SK-N-DZ (cell line): Measurements from ENCODE around the gene SMARCD1.

Source experiments
- DNase-seq: peaks from one replicate; pipeline ENCODE4 v3.0.0-alpha.2; 2015; ENCODE audit warnings: low spot score

The SMARCD1 gene

GRCh38 chr12:50057000-50057841 lies 27.9 kb upstream of the SMARCD1 start, which contains the start of gene ASIC1:
Gene ASIC1 (plus strand): TSS chr12:50057596. CDS start chr12:50058767, 1,171 bp downstream.
- DNase-seq: peak; percentile 67

DNA sequence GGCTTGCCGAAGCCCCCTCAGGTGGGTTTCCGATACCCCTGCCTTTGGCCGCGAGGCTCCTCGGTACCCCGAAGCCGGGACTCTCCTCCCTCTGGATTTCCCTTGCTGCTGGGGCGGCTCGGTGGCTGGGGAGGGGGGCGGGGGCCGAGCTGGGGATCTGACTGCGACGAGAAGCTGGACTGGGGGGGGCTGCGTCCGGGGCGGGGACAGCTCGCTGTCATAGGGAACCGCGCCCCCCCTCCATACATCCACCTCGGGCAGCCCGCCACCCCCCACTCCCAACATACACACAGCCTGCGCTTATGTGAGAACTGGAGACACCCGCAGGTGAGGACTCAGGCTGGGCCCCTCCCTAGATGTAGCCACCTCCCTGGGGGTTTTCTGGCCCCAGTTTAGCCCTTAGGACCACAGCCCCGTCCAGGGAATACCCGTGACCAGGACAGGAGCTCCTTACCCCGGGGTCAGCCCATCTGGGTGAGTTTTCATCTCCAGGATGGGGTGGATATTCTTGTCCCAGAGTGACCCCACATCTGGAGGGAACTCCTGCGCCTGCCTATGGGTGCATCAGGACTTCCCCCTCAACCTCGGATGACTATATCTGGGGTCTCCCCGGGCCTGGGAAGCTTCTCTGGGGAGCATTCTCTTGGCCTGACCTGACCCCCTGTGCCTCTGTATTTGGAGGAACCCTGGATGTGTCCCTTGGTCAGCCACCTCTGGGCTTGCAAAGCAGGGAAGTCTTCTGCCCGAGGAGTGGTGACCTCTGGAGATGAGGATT lies 27.1 kb upstream of the SMARCD1 start:
- no peak for DNase-seq

DNA sequence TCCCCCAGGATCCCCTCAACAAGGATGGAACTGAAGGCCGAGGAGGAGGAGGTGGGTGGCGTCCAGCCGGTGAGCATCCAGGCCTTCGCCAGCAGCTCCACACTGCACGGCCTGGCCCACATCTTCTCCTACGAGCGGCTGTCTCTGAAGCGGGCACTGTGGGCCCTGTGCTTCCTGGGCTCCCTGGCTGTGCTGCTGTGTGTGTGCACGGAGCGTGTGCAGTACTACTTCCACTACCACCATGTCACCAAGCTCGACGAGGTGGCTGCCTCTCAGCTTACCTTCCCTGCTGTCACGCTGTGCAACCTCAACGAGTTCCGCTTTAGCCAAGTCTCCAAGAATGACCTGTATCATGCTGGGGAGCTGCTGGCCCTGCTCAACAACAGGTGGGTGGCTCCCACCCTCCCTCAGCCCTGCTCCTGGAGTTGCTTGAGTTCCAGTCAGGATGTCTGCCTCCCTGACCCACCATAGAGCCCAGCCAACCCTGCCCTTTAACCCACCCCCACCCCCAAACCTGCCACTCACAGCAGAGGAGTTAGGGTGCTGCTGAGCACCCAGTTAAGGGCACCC lies 26.3 kb upstream of the SMARCD1 start:
- DNase-seq: no peak

DNA sequence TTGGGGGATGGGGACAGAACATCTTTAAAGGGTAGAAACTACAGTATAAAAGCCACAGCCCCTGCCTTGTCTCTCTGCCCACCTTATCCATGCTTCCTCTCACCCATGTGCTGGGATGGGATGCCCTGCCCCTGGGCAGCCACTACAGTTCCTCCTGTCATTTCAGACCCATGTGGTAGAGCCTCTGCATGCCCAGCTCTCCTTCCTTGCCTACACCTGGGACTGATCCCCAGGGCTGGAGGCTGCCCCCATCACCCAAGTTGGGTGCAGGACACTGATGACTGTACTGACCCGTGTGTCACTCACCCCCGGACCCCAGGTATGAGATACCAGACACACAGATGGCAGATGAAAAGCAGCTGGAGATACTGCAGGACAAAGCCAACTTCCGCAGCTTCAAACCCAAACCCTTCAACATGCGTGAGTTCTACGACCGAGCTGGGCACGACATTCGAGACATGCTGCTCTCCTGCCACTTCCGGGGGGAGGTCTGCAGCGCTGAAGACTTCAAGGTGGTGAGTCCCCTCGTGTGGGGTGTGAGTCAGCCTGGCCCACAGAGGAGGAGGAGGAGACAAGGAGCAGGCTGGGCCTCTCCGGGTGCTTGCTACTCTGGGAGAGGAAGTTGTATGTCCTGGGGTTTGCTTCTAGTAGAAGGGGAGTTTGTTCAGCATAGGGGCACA lies 25.6 kb upstream of the SMARCD1 start:
- DNase-seq: no peak

GRCh38 chr12:50060120-50060468 lies 25.0 kb upstream of the SMARCD1 start:
- no peak for DNase-seq

- no peak for DNase-seq
These were observed 24.0 kb upstream of the SMARCD1 start for GRCh38 chr12:50061171-50061570.

GRCh38 chr12:50061946-50062686 lies 23.0 kb upstream of the SMARCD1 start:
- DNase-seq: no peak

- no peak for DNase-seq
These were observed 22.2 kb upstream of the SMARCD1 start for GRCh38 chr12:50062728-50063460.

- no peak for DNase-seq
These were observed 19.3 kb upstream of the SMARCD1 start for GRCh38 chr12:50065726-50066310.

DNA sequence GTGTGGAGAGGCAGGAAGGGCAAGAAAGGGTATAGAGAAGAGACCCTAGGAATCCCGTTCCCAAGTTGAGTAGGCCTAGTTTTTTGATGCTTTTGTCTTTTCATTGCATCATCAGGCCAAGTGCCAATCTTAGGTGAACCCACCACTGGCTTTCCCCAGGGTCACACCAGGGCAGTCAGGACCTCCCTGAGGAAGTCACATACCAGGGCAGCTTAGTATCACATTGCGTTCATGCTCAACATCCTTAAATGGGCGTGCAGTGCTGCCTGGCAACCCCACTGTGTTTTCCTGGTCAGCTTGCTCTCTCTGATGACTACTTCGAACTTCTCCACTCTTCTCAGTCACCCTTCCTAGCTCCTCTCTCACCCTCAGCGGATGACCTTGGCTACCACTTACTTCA lies 18.7 kb upstream of the SMARCD1 start:
- DNase-seq: no peak

DNA sequence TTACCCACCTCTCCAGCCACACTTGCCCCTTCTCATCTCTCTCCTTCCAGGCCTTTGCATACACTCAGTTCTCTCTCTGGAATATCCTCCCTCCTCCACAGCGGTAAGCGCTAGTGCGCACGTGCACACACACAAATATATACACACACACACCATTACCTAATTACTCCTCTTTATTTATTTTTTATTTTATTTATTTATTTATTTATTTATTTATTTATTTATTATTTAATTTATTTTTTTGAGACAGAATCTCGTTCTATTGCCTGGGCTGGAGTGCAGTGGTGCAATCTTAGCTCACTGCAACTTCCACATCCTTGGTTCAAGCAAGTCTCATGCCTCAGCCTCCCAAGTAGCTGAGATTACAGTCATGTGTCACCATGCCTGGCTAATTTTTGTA lies 16.1 kb upstream of the SMARCD1 start:
- DNase-seq: no peak

- DNase-seq: no peak
These were observed 15.6 kb upstream of the SMARCD1 start for GRCh38 chr12:50069539-50069938.

DNA sequence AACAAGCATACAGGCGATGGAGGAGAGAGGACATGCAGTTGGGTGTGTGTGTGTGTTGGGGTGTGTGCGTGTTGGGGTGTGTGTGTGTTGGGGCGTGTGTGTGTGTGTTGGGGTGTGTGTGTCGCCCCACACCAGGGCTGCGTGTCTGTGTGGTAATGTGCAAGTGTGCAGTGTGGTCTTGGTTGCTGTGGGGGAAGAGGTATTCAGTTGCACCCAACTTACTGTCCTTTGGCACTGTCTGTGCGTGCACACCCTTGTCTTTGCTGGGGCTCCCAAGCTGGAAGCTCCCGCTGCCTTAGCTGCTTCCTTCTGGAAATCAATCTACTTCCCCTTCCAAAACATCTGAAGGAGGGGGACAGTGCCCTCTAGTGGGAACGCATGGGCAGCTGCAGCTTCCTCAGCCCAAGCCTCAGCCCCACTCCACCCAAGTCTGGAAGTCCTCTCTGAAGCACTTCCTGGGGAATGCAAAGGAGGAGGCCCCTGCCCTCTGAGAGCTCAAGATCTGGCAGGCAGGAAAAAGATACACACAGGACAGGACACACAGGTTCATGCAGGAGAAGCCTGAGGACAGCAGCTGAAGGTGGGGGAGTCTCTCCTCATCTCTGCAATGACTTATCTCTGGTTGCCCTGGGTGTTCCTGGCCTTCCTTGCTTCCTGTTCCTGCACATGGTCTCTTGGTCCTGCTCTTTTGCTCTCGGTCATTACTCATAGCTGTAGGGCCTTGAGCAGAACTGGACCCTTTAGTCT lies 14.7 kb upstream of the SMARCD1 start:
- peak; percentile 83 for DNase-seq

- DNase-seq: no peak
These were observed 12.8 kb upstream of the SMARCD1 start for GRCh38 chr12:50072198-50072907.

DNA sequence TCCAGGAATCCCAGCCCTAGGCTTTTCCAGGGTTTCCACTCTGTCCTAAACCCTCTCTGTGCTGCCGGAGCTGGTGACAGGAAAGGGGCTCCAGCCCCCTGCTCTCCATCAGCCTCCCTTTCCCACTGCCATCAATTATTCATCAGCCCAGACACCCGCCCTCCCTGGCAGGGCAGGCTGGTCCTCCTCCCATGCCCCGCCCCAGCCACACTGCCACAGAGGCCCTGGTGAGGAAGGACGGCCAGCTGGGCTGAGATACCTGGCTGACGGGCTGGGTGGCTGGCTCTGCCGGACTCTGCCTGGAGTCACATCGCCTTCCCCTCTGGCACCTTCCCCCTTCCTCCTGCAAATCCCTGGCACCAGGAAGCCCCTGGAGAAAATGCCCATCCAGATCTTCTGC lies 11.9 kb upstream of the SMARCD1 start:
- DNase-seq: no peak

DNA sequence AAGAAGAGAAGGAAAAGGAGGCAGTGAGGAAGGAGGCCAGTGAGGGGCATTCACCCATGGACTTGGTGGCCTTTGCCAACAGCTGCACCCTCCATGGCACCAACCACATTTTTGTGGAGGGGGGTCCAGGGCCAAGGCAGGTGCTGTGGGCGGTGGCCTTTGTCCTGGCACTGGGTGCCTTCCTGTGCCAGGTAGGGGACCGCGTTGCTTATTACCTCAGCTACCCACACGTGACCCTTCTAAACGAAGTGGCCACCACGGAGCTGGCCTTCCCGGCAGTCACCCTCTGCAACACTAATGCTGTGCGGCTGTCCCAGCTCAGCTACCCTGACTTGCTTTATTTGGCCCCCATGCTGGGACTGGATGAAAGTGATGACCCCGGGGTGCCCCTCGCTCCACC lies 11.4 kb upstream of the SMARCD1 start:
- DNase-seq: no peak

DNA sequence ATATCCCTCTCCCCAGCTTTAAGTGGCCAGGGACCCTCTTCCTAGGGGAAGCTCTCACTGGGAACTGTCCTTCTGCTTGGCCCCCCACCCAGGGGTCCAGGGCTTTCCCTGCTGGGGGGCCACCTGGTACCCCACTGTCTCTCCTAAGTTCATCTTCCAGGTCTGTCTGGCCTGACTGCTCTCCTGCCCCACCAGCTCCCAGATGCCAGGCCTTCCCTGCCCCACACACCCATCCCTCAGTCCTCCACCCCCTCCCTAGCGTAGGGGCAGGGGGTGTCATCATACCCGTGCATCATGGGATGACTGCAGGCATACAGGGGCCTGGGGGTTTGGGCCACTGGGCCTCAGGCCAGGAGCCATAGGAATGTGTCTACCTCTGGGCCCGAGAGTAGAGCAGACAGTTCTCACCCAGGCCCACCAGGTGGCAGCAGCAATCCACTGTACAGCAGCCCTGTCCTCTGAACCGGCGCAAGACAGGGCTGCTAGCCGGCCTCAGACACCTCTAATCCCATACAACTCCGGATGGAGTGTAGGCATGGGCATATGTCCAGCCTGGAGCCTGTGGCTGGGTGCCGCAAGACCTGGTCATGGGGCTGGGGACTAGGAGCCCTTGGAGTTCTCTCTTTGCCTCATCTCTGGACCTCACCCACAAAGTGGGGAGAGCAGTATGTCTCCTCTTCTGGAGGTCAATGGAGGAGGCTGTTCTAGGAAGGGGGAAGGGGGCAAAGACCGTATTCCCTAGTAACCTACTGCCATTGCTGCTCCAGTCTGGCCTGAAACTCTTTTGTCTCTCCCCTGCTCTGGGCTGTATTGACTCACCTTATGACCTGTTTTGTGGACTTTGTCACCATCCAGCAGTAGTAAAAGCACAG lies 10.0 kb upstream of the SMARCD1 start:
- peak; percentile 77 for DNase-seq

- DNase-seq: no peak
These were observed 9.4 kb upstream of the SMARCD1 start for GRCh38 chr12:50075808-50076170.
